SU-DHL-6 (cell line): Measurements from ENCODE around the gene ITPA.

ENCODE experiments used
- H2AFZ ChIP-seq: fragments of 200-600 bp; sonication (generic); 2 replicates; pipeline ENCODE4 v1.6.1; 2014; ENCODE audit warnings: low read depth, mild to moderate bottlenecking, moderate library complexity, mixed read lengths, antibody characterized with exemption, low read length; ENCODE audit not compliant: severe bottlenecking
- H3F3A ChIP-seq: fragments of 200-600 bp; shearing (Covaris generic); 2 replicates; pipeline ENCODE4 v1.6.0; 2016; ENCODE audit warnings: antibody characterized with exemption, mild to moderate bottlenecking; ENCODE audit not compliant: insufficient read depth
- H3K27ac ChIP-seq: fragments of 200-600 bp; sonication (generic); 2 replicates; pipeline ENCODE4 v1.5.1; 2016; ENCODE audit warnings: low read depth, mild to moderate bottlenecking, low read length, moderate library complexity, mixed read lengths
- H3K27me3 ChIP-seq: fragments of 200-600 bp; sonication (generic), shearing (Covaris generic); 2 replicates; pipeline ENCODE4 v1.6.0; 2014; ENCODE audit warnings: mild to moderate bottlenecking, low read length
- H3K36me3 ChIP-seq: fragments of 200-600 bp; sonication (generic); 2 replicates; pipeline ENCODE4 v1.6.1; 2014; ENCODE audit warnings: mild to moderate bottlenecking, low read length, mixed read lengths
- H3K4me2 ChIP-seq: fragments of 300-600, 200-600 bp; shearing (Covaris generic), sonication (generic); 2 replicates; pipeline ENCODE4 v1.6.0; 2014; ENCODE audit warnings: low read length, low read depth, mild to moderate bottlenecking; ENCODE audit not compliant: poor library complexity, severe bottlenecking
- H3K4me3 ChIP-seq: fragments of 200-600 bp; sonication (generic); 2 replicates; pipeline ENCODE4 v1.5.1; 2014; ENCODE audit warnings: antibody characterized with exemption, low read length, mild to moderate bottlenecking, mixed read lengths; ENCODE audit not compliant: insufficient read depth, poor library complexity, severe bottlenecking
- H3K79me2 ChIP-seq: fragments of 200-600 bp; sonication (generic); 2 replicates; pipeline ENCODE4 v1.6.1; 2014; ENCODE audit warnings: mild to moderate bottlenecking, low read length, moderate library complexity; ENCODE audit not compliant: insufficient read depth
- H3K9ac ChIP-seq: fragments of 200-600 bp; sonication (generic); 2 replicates; pipeline ENCODE4 v1.7.0; 2014; ENCODE audit warnings: mild to moderate bottlenecking, low read length
- H3K9me2 ChIP-seq: fragments of 200-600 bp; sonication (generic); replicated peaks from 2 replicates; pipeline ENCODE4 v1.6.1; 2014; ENCODE audit warnings: low read length; ENCODE audit not compliant: insufficient read depth
- H3K9me3 ChIP-seq: fragments of 200-600 bp; sonication (generic); 2 replicates; pipeline ENCODE4 v1.6.1; 2014; ENCODE audit warnings: low read length, mixed read lengths; ENCODE audit not compliant: insufficient read depth
- H4K20me1 ChIP-seq: fragments of 200-600 bp; sonication (generic); 2 replicates; pipeline ENCODE4 v1.6.1; 2014; ENCODE audit warnings: low read depth, mild to moderate bottlenecking, antibody characterized with exemption, low read length, moderate library complexity, mixed read lengths
- EZH2phosphoT487 ChIP-seq: fragments of 200-600 bp; sonication (generic), shearing (Covaris generic); conservative IDR thresholded peaks from 2 replicates; pipeline ENCODE4 v1.6.1; 2018; ENCODE audit warnings: mild to moderate bottlenecking, antibody characterized with exemption, low read length, moderate library complexity, mixed read lengths
- TF ChIP-seq, protein P1 (sequence below): fragments of 200-600 bp; sonication (generic); IDR thresholded peaks from one replicate; pipeline ENCODE4 v1.5.1; 2017; ENCODE audit warnings: antibody characterized with exemption, mild to moderate bottlenecking, low read length, moderate library complexity; ENCODE audit not compliant: insufficient read depth, poor library complexity, severe bottlenecking

The ITPA gene

GRCh38 chr20:3229158-3229557 lies 19.9 kb downstream of the ITPA start:
- Histone ChIP-seq H3K36me3 (no peaks in the 10 kb centered on the region), H3K27ac (no peak overlapping the region), H3K27me3 (no peaks in the 10 kb centered on the region), H3K9me3 (no peaks in the 10 kb centered on the region), H3K9ac (no peak overlapping the region), H3K9me2 (no peaks in the 10 kb centered on the region), H3K4me2 (no peak overlapping the region), H3K79me2 (no peaks in the 10 kb centered on the region), H3K4me3 (no peak overlapping the region), H2AFZ (no peak overlapping the region), H4K20me1 (no peaks in the 10 kb centered on the region), H3F3A (no peaks in the 10 kb centered on the region)
- TF ChIP-seq, protein P1, sequence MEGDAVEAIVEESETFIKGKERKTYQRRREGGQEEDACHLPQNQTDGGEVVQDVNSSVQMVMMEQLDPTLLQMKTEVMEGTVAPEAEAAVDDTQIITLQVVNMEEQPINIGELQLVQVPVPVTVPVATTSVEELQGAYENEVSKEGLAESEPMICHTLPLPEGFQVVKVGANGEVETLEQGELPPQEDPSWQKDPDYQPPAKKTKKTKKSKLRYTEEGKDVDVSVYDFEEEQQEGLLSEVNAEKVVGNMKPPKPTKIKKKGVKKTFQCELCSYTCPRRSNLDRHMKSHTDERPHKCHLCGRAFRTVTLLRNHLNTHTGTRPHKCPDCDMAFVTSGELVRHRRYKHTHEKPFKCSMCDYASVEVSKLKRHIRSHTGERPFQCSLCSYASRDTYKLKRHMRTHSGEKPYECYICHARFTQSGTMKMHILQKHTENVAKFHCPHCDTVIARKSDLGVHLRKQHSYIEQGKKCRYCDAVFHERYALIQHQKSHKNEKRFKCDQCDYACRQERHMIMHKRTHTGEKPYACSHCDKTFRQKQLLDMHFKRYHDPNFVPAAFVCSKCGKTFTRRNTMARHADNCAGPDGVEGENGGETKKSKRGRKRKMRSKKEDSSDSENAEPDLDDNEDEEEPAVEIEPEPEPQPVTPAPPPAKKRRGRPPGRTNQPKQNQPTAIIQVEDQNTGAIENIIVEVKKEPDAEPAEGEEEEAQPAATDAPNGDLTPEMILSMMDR: no peak
- TF ChIP-seq EZH2phosphoT487: no peak

DNA sequence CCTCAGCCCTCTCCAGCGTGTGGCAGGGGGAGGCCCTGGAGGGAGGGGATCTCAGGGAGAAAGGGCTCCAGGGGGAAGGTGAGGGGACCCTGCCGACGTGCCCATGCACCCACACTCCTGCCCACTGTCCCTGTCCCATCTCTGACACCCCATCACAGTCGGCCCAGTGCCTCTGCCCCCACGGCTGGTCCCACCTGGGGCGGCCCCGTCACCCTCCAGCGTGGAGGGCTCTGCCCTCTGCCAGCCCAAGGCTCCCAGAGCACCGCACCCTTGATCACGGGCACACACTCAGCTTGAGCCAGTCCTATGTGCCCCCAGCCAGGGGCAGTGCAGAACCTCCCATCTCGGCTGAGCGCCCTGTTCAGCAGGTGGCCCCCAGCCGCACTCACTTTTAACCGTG lies 20.5 kb downstream of the ITPA start:
- Histone ChIP-seq H3K4me2 (no peak overlapping the region), H3K9me2 (no peaks in the 10 kb centered on the region), H3K4me3 (no peak overlapping the region), H2AFZ (no peak overlapping the region), H3K36me3 (no peaks in the 10 kb centered on the region), H4K20me1 (no peaks in the 10 kb centered on the region), H3K9me3 (no peaks in the 10 kb centered on the region), H3F3A (no peaks in the 10 kb centered on the region), H3K27me3 (no peaks in the 10 kb centered on the region), H3K79me2 (no peaks in the 10 kb centered on the region), H3K27ac (no peak overlapping the region), H3K9ac (no peak overlapping the region)
- TF ChIP-seq, protein P1: no peak
- no peak for TF ChIP-seq EZH2phosphoT487

GRCh38 chr20:3231116-3231515 lies 21.8 kb downstream of the ITPA start:
- Histone ChIP-seq H3K4me3 (no peak overlapping the region), H4K20me1 (no peaks in the 10 kb centered on the region), H3K36me3 (no peaks in the 10 kb centered on the region), H3K27me3 (no peaks in the 10 kb centered on the region), H3K9ac (no peak overlapping the region), H3F3A (no peaks in the 10 kb centered on the region), H2AFZ (no peak overlapping the region), H3K27ac (no peak overlapping the region), H3K79me2 (no peaks in the 10 kb centered on the region), H3K4me2 (no peak overlapping the region), H3K9me3 (no peaks in the 10 kb centered on the region), H3K9me2 (no peaks in the 10 kb centered on the region)
- TF ChIP-seq, protein P1: no peak
- TF ChIP-seq EZH2phosphoT487: no peak
